OCI-LY3 (cell line): ENCODE results near the gene HRCT1.

Experiments
- EZH2phosphoT487 ChIP-seq: fragments of 200-600 bp; shearing (Covaris generic); IDR thresholded peaks from 2 replicates; pipeline ENCODE4 v1.6.1; 2018; ENCODE audit warnings: antibody characterized with exemption, mixed run types, low read depth
- TF ChIP-seq, protein P1 (sequence below): fragments of 200-600, 300-600 bp; sonication (generic); IDR thresholded peaks from 2 replicates; pipeline ENCODE4 v1.5.1; 2014; ENCODE audit warnings: antibody characterized with exemption, low read length, low read depth

DNA sequence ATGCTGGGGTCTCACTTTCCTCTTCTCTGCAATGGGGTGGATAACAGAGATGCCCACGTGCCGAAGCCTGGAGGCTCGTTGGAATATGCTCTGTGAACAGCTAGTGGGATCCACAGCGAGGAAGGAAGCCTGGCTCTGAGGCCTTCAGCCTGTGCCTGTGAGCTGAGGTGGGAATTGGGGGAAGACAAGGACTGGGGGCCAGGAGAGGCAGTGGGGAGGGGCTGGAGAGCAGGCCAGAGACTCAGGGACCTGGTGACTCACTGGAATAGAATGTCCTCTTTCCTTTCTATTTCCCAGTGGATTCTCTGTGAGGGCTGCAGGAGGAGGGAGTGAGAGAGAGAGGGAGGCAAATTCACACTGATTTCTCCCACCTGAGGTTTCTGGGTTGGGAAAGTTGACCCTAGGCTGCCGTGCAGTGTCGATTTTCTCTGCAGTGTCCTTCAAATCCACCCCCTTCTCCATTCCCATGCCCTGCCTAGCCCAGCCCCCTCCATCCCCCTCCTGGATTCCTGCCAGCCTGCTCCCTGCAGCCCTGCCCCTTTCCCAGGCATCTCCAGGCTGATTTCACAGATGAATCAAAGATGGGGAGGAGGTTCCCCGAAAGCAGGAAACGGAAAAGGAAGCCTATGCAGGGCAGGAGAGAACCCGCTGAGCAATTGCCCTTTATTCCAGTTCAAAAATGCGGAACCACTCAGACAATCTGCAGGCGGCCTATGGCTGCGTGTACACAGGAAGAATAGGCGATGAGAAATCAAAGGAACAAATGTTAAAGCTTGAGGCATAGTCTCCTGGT, 1.9 kb downstream of the HRCT1 start:
- TF ChIP-seq, protein P1, sequence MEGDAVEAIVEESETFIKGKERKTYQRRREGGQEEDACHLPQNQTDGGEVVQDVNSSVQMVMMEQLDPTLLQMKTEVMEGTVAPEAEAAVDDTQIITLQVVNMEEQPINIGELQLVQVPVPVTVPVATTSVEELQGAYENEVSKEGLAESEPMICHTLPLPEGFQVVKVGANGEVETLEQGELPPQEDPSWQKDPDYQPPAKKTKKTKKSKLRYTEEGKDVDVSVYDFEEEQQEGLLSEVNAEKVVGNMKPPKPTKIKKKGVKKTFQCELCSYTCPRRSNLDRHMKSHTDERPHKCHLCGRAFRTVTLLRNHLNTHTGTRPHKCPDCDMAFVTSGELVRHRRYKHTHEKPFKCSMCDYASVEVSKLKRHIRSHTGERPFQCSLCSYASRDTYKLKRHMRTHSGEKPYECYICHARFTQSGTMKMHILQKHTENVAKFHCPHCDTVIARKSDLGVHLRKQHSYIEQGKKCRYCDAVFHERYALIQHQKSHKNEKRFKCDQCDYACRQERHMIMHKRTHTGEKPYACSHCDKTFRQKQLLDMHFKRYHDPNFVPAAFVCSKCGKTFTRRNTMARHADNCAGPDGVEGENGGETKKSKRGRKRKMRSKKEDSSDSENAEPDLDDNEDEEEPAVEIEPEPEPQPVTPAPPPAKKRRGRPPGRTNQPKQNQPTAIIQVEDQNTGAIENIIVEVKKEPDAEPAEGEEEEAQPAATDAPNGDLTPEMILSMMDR, result no peak
- no peak for TF ChIP-seq EZH2phosphoT487
